H9 (cell line): ENCODE measurements around the gene ADAT1. TPM values are rescaled to one million over a fixed set of nuclear protein-coding genes. Genes with fewer than 3 reads are reported as not detected.

Experiments
- DNase-seq: peaks from one replicate; pipeline ENCODE4 v3.0.0-alpha.2; 2017
- H2AFZ ChIP-seq: one replicate; pipeline ENCODE4 v1.6.1; 2013; ENCODE audit warnings: mild to moderate bottlenecking, low read length, control low read depth, moderate library complexity
- H2AK5ac ChIP-seq: 2 replicates; pipeline ENCODE4 v1.6.1; 2013; ENCODE audit warnings: low read length, control low read depth, mixed read lengths; ENCODE audit not compliant: insufficient read length
- H2BK120ac ChIP-seq: one replicate; pipeline ENCODE4 v1.6.1; 2013; ENCODE audit warnings: low read depth, mild to moderate bottlenecking, low read length, control low read depth, inconsistent platforms; ENCODE audit not compliant: poor library complexity, severe bottlenecking
- H2BK12ac ChIP-seq: 2 replicates; pipeline ENCODE4 v1.6.1; 2013; ENCODE audit warnings: low read length, control low read depth, mixed read lengths, low read depth; ENCODE audit not compliant: insufficient read length
- H2BK15ac ChIP-seq: 2 replicates; pipeline ENCODE4 v1.6.1; 2013; ENCODE audit warnings: low read depth, low read length, control low read depth
- H2BK20ac ChIP-seq: one replicate; pipeline ENCODE4 v1.6.1; 2013; ENCODE audit warnings: low read depth, mild to moderate bottlenecking, low read length, control low read depth, inconsistent platforms; ENCODE audit not compliant: poor library complexity, severe bottlenecking
- H2BK5ac ChIP-seq: 2 replicates; pipeline ENCODE4 v1.6.1; 2013; ENCODE audit warnings: low read length, control low read depth, mixed read lengths; ENCODE audit not compliant: insufficient read length
- H3K14ac ChIP-seq: 2 replicates; pipeline ENCODE4 v1.6.1; 2013; ENCODE audit warnings: low read length, control low read depth; ENCODE audit not compliant: insufficient read depth
- H3K18ac ChIP-seq: 2 replicates; pipeline ENCODE4 v1.6.1; 2013; ENCODE audit warnings: low read depth, mild to moderate bottlenecking, mixed read lengths, low read length, control low read depth; ENCODE audit not compliant: insufficient read length
- H3K23ac ChIP-seq: 2 replicates; pipeline ENCODE4 v1.6.1; 2013; ENCODE audit warnings: low read length, control low read depth, mixed read lengths, low read depth; ENCODE audit not compliant: insufficient read length
- H3K23me2 ChIP-seq: 2 replicates; pipeline ENCODE4 v1.6.1; 2013; ENCODE audit warnings: low read depth, mild to moderate bottlenecking, mixed read lengths, low read length, control low read depth; ENCODE audit not compliant: insufficient read length, poor library complexity, severe bottlenecking
- H3K27ac ChIP-seq: 2 replicates; pipeline ENCODE4 v1.5.1; 2013; ENCODE audit warnings: low read length, control low read depth, mixed read lengths, low read depth; ENCODE audit not compliant: insufficient read length
- H3K27me3 ChIP-seq: 2 replicates; pipeline ENCODE4 v1.6.1; 2013; ENCODE audit warnings: low read length, control low read depth, inconsistent platforms; ENCODE audit not compliant: insufficient read depth
- H3K4ac ChIP-seq: 2 replicates; pipeline ENCODE4 v1.6.1; 2013; ENCODE audit warnings: low read depth, mild to moderate bottlenecking, control low read depth, inconsistent platforms, low read length, moderate library complexity
- H3K4me1 ChIP-seq: 2 replicates; pipeline ENCODE4 v1.6.1; 2013; ENCODE audit warnings: low read length, control low read depth, inconsistent platforms; ENCODE audit not compliant: insufficient read depth
- H3K4me2 ChIP-seq: 2 replicates; pipeline ENCODE4 v1.6.1; 2013; ENCODE audit warnings: low read length, control low read depth, mixed read lengths; ENCODE audit not compliant: insufficient read length, insufficient read depth
- H3K56ac ChIP-seq: 2 replicates; pipeline ENCODE4 v1.6.1; 2013; ENCODE audit warnings: low read depth, mild to moderate bottlenecking, mixed read lengths, low read length, control low read depth; ENCODE audit not compliant: insufficient read length
- H3K79me1 ChIP-seq: 2 replicates; pipeline ENCODE4 v1.6.1; 2013; ENCODE audit warnings: low read depth, mild to moderate bottlenecking, moderate library complexity, low read length, control low read depth, inconsistent platforms; ENCODE audit not compliant: insufficient read depth, poor library complexity, severe bottlenecking
- H3K79me2 ChIP-seq: 2 replicates; pipeline ENCODE4 v1.6.1; 2013; ENCODE audit warnings: low read length, control low read depth, inconsistent platforms; ENCODE audit not compliant: insufficient read depth
- H3K9ac ChIP-seq: 2 replicates; pipeline ENCODE4 v1.6.1; 2013; ENCODE audit warnings: low read length, control low read depth, mixed read lengths; ENCODE audit not compliant: insufficient read length; ENCODE audit errors: extremely low read depth
- H3K9me3 ChIP-seq: one replicate; pipeline ENCODE4 v1.6.1; 2013; ENCODE audit warnings: low read depth, low read length, inconsistent platforms; ENCODE audit not compliant: control insufficient read depth
- H3T11ph ChIP-seq: one replicate; pipeline ENCODE4 v1.6.1; 2013; ENCODE audit warnings: mild to moderate bottlenecking, low read length, control low read depth, inconsistent platforms
- H4K20me1 ChIP-seq: one replicate; pipeline ENCODE4 v1.6.1; 2013; ENCODE audit not compliant: control insufficient read depth, insufficient read length, insufficient read depth
- H4K5ac ChIP-seq: 2 replicates; pipeline ENCODE4 v1.6.1; 2013; ENCODE audit warnings: low read depth, mild to moderate bottlenecking, mixed read lengths, low read length, control low read depth; ENCODE audit not compliant: insufficient read length
- H4K8ac ChIP-seq: replicated peaks from 2 replicates; pipeline ENCODE4 v1.6.1; 2013; ENCODE audit warnings: low read length, control low read depth, mixed read lengths, low read depth; ENCODE audit not compliant: insufficient read length
- H4K91ac ChIP-seq: 2 replicates; pipeline ENCODE4 v1.6.1; 2013; ENCODE audit warnings: low read depth, mild to moderate bottlenecking, moderate library complexity, mixed read lengths, low read length, control low read depth; ENCODE audit not compliant: insufficient read length
- H3K27ac Mint-ChIP-seq, 3 experiments: 2 replicates in 2 of 3; 3 replicates in 1 of 3; pipeline ENCODE4 v1.8.0; 2020 to 2021; ENCODE audit warnings: mixed read lengths in 3 of 3, mild to moderate bottlenecking in 1 of 3, moderate library complexity in 1 of 3
- H3K27me3 Mint-ChIP-seq: 2 replicates; pipeline ENCODE4 v1.8.0; 2021; ENCODE audit warnings: low read depth, mild to moderate bottlenecking, moderate library complexity, mixed read lengths
- H3K36me3 Mint-ChIP-seq, 3 experiments: 2 replicates in 2 of 3; 3 replicates in 1 of 3; pipeline ENCODE4 v1.8.0; 2020 to 2021; ENCODE audit warnings: low read depth in 3 of 3, mixed read lengths in 3 of 3; ENCODE audit not compliant: insufficient read depth in 1 of 3
- H3K4me1 Mint-ChIP-seq, 2 experiments: 2 replicates each; pipeline ENCODE4 v1.8.0; 2020; ENCODE audit warnings: mixed read lengths in 2 of 2
- H3K4me3 Mint-ChIP-seq, 2 experiments: 2 replicates in 1 of 2; 3 replicates in 1 of 2; pipeline ENCODE4 v1.8.0; 2020 to 2021; ENCODE audit warnings: mild to moderate bottlenecking in 2 of 2, mixed read lengths in 2 of 2, moderate library complexity in 1 of 2
- H3K9me3 Mint-ChIP-seq, 2 experiments: 2 replicates in 1 of 2; 3 replicates in 1 of 2; pipeline ENCODE4 v1.8.0; 2020; ENCODE audit warnings: mild to moderate bottlenecking in 2 of 2, mixed read lengths in 2 of 2, moderate library complexity in 1 of 2
- CTCF ChIP-seq: fragments of 200-600 bp; sonication (generic); conservative IDR thresholded peaks from 3 replicates; pipeline ENCODE4 v1.8.0; 2021; ENCODE audit warnings: antibody characterized with exemption, mild to moderate bottlenecking
- WGBS: extraction: QIAGEN DNeasy Blood & Tissue Kit; methylation state at CpG from one replicate; pipeline ENCODE4 v1.1.7; 2013; ENCODE audit warnings: missing lambda C conversion rate, low lambda C conversion rate, mixed read lengths; ENCODE audit not compliant: insufficient read length; ENCODE audit errors: extremely low coverage; 5-methylcytosine and 5-hydroxymethylcytosine counted together
- total RNA-seq: library from RNA; stranded (reverse); gene quantifications from 2 replicates; pipeline ENCODE4 v1.2.1, GENCODE V29; 2021

Gene ADAT1
- total RNA-seq, 1 experiment from 2014 or later: 54.2 TPM

GRCh38 chr16:75658175-75658574, 35.1 kb upstream of the ADAT1 start:
- no peaks in the 10 kb centered on the region for H3K4me1 Mint-ChIP-seq
- Histone ChIP-seq H2AFZ (no peak overlapping the region), H3K23me2 (no peaks in the 10 kb centered on the region), H2AK5ac (no peak overlapping the region), H3K23ac (no peak overlapping the region), H3K79me1 (no peaks in the 10 kb centered on the region), H3K18ac (no peak overlapping the region), H2BK12ac (no peak overlapping the region), H3K9ac (no peak overlapping the region), H3K14ac (no peak overlapping the region), H3K4me2 (no peak overlapping the region), H4K91ac (no peak overlapping the region), H3K4ac (no peak overlapping the region), H2BK120ac (no peak overlapping the region), H2BK5ac (no peak overlapping the region), H4K5ac (no peak overlapping the region), H4K8ac (no peak overlapping the region), H3T11ph (no peak overlapping the region), H3K27me3 (no peaks in the 10 kb centered on the region), H3K56ac (no peak overlapping the region), H2BK15ac (no peak overlapping the region), H3K27ac (no peak overlapping the region), H3K4me1 (no peaks in the 10 kb centered on the region), H3K9me3 (no peaks in the 10 kb centered on the region), H2BK20ac (no peak overlapping the region), H3K79me2 (no peaks in the 10 kb centered on the region), H4K20me1 (no peaks in the 10 kb centered on the region)
- no peak overlapping the region; a peak in 1 of 7 replicates for H3K27ac Mint-ChIP-seq
- H3K36me3 Mint-ChIP-seq: peaks cover 15 to 43% (median 39%) of the 10 kb centered on the region in 3 experiments; a peak in 6 of 7 replicates
- DNase-seq: no peak
- no CpG with 5 or more reads among the region's 2 CpGs for WGBS
- TF ChIP-seq CTCF: no peak
- no peaks in the 10 kb centered on the region for H3K9me3 Mint-ChIP-seq
- H3K4me3 Mint-ChIP-seq: no peak overlapping the region
- no peaks in the 10 kb centered on the region for H3K27me3 Mint-ChIP-seq
